IMR-90 (cell line): ENCODE data around the gene NR0B2. TPM values are rescaled to one million over a fixed set of nuclear protein-coding genes. Genes with fewer than 3 reads are reported as not detected.

ENCODE experiments used
- ATAC-seq: fragments of 200-7000 bp; cut with Tn5 transposase; 2 replicates; pipeline ENCODE4 v1.9.1; 2020; ENCODE audit warnings: low read depth, mild to moderate bottlenecking, moderate library complexity
- BruUV-seq: library from RNA; stranded (reverse); fragments of 400-500 nt; replicated peaks from 2 replicates; lab custom pipeline; 2021; lab: Mats Ljungman, UMichigan
- CTCF ChIA-PET: fragments of 300-600 bp; formaldehyde crosslinking; extraction: SDS; loops from one replicate; lab custom pipeline; 2021; ENCODE audit warnings: antibody characterized with exemption; lab: Yijun Ruan, JAX
- POLR2A ChIA-PET: fragments of 300-600 bp; sonication (Branson Sonifier 250); formaldehyde crosslinking; loops from one replicate; lab custom pipeline; 2022; ENCODE audit warnings: antibody characterized with exemption; ENCODE audit not compliant: unreplicated experiment; lab: Charles Lee
- DNase-seq: peaks from one replicate; pipeline ENCODE4 v3.0.0; 2013
- H2AFZ ChIP-seq: replicated peaks from 2 replicates; pipeline ENCODE3; 2013; ENCODE audit warnings: low read length, mild to moderate bottlenecking; ENCODE audit not compliant: poor library complexity
- H2AK5ac ChIP-seq: 2 replicates; pipeline ENCODE4 v1.6.1; 2013; ENCODE audit warnings: low read depth, low read length, inconsistent platforms
- H2AK9ac ChIP-seq: replicated peaks from 2 replicates; pipeline ENCODE3; 2013; ENCODE audit warnings: mild to moderate bottlenecking, low read depth, low read length, moderate library complexity; ENCODE audit not compliant: poor library complexity
- H2BK120ac ChIP-seq: 2 replicates; pipeline ENCODE4 v1.6.1; 2013; ENCODE audit warnings: low read depth, low read length, inconsistent platforms
- H2BK15ac ChIP-seq: 3 replicates; pipeline ENCODE4 v1.6.1; 2013; ENCODE audit warnings: low read depth, low read length, inconsistent platforms
- H2BK20ac ChIP-seq: 2 replicates; pipeline ENCODE4 v1.6.1; 2013; ENCODE audit warnings: low read depth, mild to moderate bottlenecking, inconsistent platforms, low read length, moderate library complexity
- H2BK5ac ChIP-seq: 2 replicates; pipeline ENCODE4 v1.6.1; 2013; ENCODE audit warnings: mild to moderate bottlenecking, low read depth, low read length, inconsistent platforms; ENCODE audit not compliant: poor library complexity, severe bottlenecking
- H3K14ac ChIP-seq: replicated peaks from 2 replicates; pipeline ENCODE4 v1.6.1; 2013; ENCODE audit warnings: low read depth, low read length, inconsistent platforms
- H3K18ac ChIP-seq: 2 replicates; pipeline ENCODE4 v1.6.1; 2013; ENCODE audit warnings: low read depth, low read length, control low read depth
- H3K23ac ChIP-seq: 2 replicates; pipeline ENCODE4 v1.6.1; 2013; ENCODE audit warnings: low read depth, low read length, inconsistent platforms
- H3K27ac ChIP-seq: 2 replicates; pipeline ENCODE4 v1.5.1; 2013; ENCODE audit warnings: mild to moderate bottlenecking, control low read depth, low read length; ENCODE audit not compliant: insufficient read depth
- H3K27me3 ChIP-seq: 2 replicates; pipeline ENCODE4 v1.6.1; 2013; ENCODE audit warnings: low read length; ENCODE audit not compliant: control insufficient read depth, insufficient read depth
- H3K36me3 ChIP-seq: 2 replicates; pipeline ENCODE4 v1.6.1; 2013; ENCODE audit warnings: low read length, mixed read lengths; ENCODE audit not compliant: control insufficient read depth, insufficient read depth
- H3K4ac ChIP-seq: 2 replicates; pipeline ENCODE4 v1.6.1; 2013; ENCODE audit warnings: low read depth, low read length, inconsistent platforms
- H3K4me1 ChIP-seq: 2 replicates; pipeline ENCODE4 v1.6.1; 2013; ENCODE audit warnings: low read length, mixed read lengths; ENCODE audit not compliant: control insufficient read depth, insufficient read depth
- H3K4me2 ChIP-seq: 2 replicates; pipeline ENCODE4 v1.6.1; 2013; ENCODE audit warnings: low read depth, mild to moderate bottlenecking, control low read depth, low read length, moderate library complexity
- H3K4me3 ChIP-seq: 2 replicates; pipeline ENCODE4 v1.5.1; 2013; ENCODE audit warnings: low read depth, mild to moderate bottlenecking, control low read depth, low read length, moderate library complexity; ENCODE audit not compliant: insufficient read depth
- H3K56ac ChIP-seq: 2 replicates; pipeline ENCODE4 v1.6.1; 2013; ENCODE audit warnings: low read length, inconsistent platforms; ENCODE audit not compliant: insufficient read depth; ENCODE audit errors: extremely low read depth
- H3K79me1 ChIP-seq, 2 experiments: 2 replicates each; pipeline ENCODE4 v1.6.1; 2013; ENCODE audit warnings: low read length in 2 of 2, inconsistent platforms in 1 of 2, low read depth in 1 of 2
- H3K9ac ChIP-seq: 2 replicates; pipeline ENCODE4 v1.6.1; 2013; ENCODE audit warnings: low read depth, low read length, control low read depth
- H3K9me1 ChIP-seq: 2 replicates; pipeline ENCODE4 v1.6.1; 2013; ENCODE audit warnings: low read length, inconsistent platforms; ENCODE audit not compliant: insufficient read depth
- H3K9me3 ChIP-seq: 2 replicates; pipeline ENCODE4 v1.6.1; 2013; ENCODE audit warnings: low read length; ENCODE audit not compliant: control insufficient read depth, insufficient read depth
- H4K20me1 ChIP-seq: 2 replicates; pipeline ENCODE4 v1.6.1; 2013; ENCODE audit warnings: low read length, inconsistent platforms; ENCODE audit not compliant: insufficient read depth
- H4K5ac ChIP-seq: 2 replicates; pipeline ENCODE4 v1.6.1; 2013; ENCODE audit warnings: mild to moderate bottlenecking, low read depth, low read length, control low read depth
- H4K8ac ChIP-seq, 2 experiments: 2 replicates each; pipeline ENCODE4 v1.6.1; 2013; ENCODE audit warnings: low read depth in 2 of 2, low read length in 2 of 2, control low read depth in 1 of 2, inconsistent platforms in 1 of 2
- H4K91ac ChIP-seq: 2 replicates; pipeline ENCODE4 v1.6.1; 2013; ENCODE audit warnings: low read depth, low read length, inconsistent platforms; ENCODE audit not compliant: insufficient read depth
- BHLHE40 ChIP-seq: fragments of 150-350 bp; IDR thresholded peaks from 2 replicates; pipeline ENCODE4 v1.6.1; 2016; ENCODE audit warnings: mild to moderate bottlenecking, low read depth, low read length
- CEBPB ChIP-seq: IDR thresholded peaks from 2 replicates; pipeline ENCODE4 v1.6.1; 2012; ENCODE audit warnings: low read depth, low read length, improper control_type of control experiment
- CHD1 ChIP-seq: IDR thresholded peaks from 2 replicates; pipeline ENCODE4 v1.6.1; 2012; ENCODE audit warnings: low read depth, low read length, improper control_type of control experiment
- FOS ChIP-seq: fragments of 150-350 bp; IDR thresholded peaks from 2 replicates; pipeline ENCODE4 v1.6.1; 2016; ENCODE audit warnings: low read depth, low read length
- MAFK ChIP-seq: IDR thresholded peaks from 2 replicates; pipeline ENCODE4 v1.6.1; 2012; ENCODE audit warnings: low read depth, low read length, improper control_type of control experiment
- MAZ ChIP-seq: IDR thresholded peaks from 2 replicates; pipeline ENCODE4 v1.6.1; 2012; ENCODE audit warnings: low read depth, mild to moderate bottlenecking, low read length, improper control_type of control experiment, moderate library complexity, borderline replicate concordance
- MXI1 ChIP-seq: IDR thresholded peaks from 2 replicates; pipeline ENCODE4 v1.6.1; 2012; ENCODE audit warnings: low read depth, mild to moderate bottlenecking, low read length, moderate library complexity, borderline replicate concordance
- NFE2L2 ChIP-seq: fragments of 150-350 bp; IDR thresholded peaks from 2 replicates; pipeline ENCODE4 v1.6.1; 2016; ENCODE audit warnings: low read depth, mild to moderate bottlenecking, low read length
- POLR2A ChIP-seq: IDR thresholded peaks from 2 replicates; pipeline ENCODE4 v1.6.1; 2012; ENCODE audit warnings: mild to moderate bottlenecking, low read depth, low read length
- RAD21 ChIP-seq: IDR thresholded peaks from 2 replicates; pipeline ENCODE4 v1.6.1; 2012; ENCODE audit warnings: low read length, improper control_type of control experiment
- RCOR1 ChIP-seq: IDR thresholded peaks from 2 replicates; pipeline ENCODE4 v1.6.1; 2012; ENCODE audit warnings: mild to moderate bottlenecking, low read length, improper control_type of control experiment; ENCODE audit not compliant: insufficient replicate concordance
- RFX5 ChIP-seq: IDR thresholded peaks from 2 replicates; pipeline ENCODE4 v1.8.0; 2012; ENCODE audit warnings: low read depth, mild to moderate bottlenecking, low read length, moderate library complexity
- SMC3 ChIP-seq: fragments of 150-350 bp; IDR thresholded peaks from 2 replicates; pipeline ENCODE4 v1.6.1; 2016; ENCODE audit warnings: low read depth, mild to moderate bottlenecking, antibody characterized with exemption, low read length, moderate library complexity
- WGBS, 2 experiments: methylation state at CpG; one replicate each; pipeline versions ENCODE4 v1.1.5 to v1.1.7; 2013; ENCODE audit warnings: missing lambda C conversion rate in 2 of 2; ENCODE audit not compliant: insufficient read length in 1 of 2; ENCODE audit errors: extremely low coverage in 2 of 2; 5-methylcytosine and 5-hydroxymethylcytosine counted together
- dilution Hi-C: fragments of 300-500 bp; cut with HindIII; formaldehyde crosslinking; loops from one replicate; pipeline ENCODE4 v1.14.3; 2018; ENCODE audit warnings: low sequenced_read_pairs; ENCODE audit not compliant: unreplicated experiment
- in situ Hi-C: fragments of 300-500 bp; cut with MboI; formaldehyde crosslinking; loops from 3 replicates; pipeline ENCODE4 v1.14.3; 2019; ENCODE audit warnings: low sequenced_read_pairs, inconsistent platforms, mixed read lengths
- intact Hi-C: fragments of 100-400 bp; cut with micrococcal nuclease; formaldehyde crosslinking; loops from 2 replicates; pipeline ENCODE4 v1.10.0; 2022
- polyA plus RNA-seq, 3 experiments: library from polyadenylated mRNA; depleted of rRNA; stranded (reverse); fragments of >200 nt; gene quantifications; 2 replicates each; pipeline ENCODE4 v1.2.3, GENCODE V29; 2012; ENCODE audit warnings: low replicate concordance in 1 of 3
- total RNA-seq: library from RNA; depleted of rRNA; stranded (reverse); fragments of >200 nt; gene quantifications from 2 replicates; pipeline ENCODE4 v1.2.3, GENCODE V29; 2012
- TF ChIP-seq, protein P1 (sequence below): fragments of 150-350 bp; IDR thresholded peaks from 2 replicates; pipeline ENCODE4 v1.6.1; 2016; ENCODE audit warnings: low read depth, mild to moderate bottlenecking, low read length, moderate library complexity, borderline replicate concordance
- TF ChIP-seq, protein P2 (sequence below): conservative IDR thresholded peaks from 2 replicates; pipeline ENCODE4 v1.5.1; 2012; ENCODE audit warnings: mild to moderate bottlenecking, low read depth, low read length, improper control_type of control experiment

NR0B2 gene
- total and polyA plus RNA-seq, 2 of the 4 experiments (the other 2 are of a cell fraction), result not detected

DNA sequence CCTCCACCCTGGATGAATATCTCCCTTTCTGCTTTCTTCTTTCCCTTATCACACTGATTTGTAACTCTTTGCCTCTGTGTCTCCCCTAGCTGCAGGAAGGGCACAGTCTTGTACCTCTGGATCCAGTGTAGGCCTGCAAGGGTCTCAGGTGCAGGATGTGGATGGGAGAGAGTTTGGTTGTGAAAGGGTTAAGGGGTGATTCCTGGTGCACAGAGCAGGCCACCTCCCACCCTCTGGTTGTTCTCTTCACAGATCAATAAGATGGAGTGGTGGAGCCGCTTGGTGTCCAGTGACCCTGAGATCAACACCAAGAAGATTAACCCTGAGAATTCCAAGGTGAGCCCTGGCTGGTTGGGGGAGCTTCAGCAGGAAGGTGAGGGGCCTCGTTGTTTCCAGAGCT, 31.4 kb upstream of the NR0B2 start:
- TF ChIP-seq MAZ, result no peak
- no peak for TF ChIP-seq SMC3
- no peak for TF ChIP-seq RFX5
- no peak for TF ChIP-seq RCOR1
- TF ChIP-seq RAD21, result no peak
- TF ChIP-seq, protein P1, sequence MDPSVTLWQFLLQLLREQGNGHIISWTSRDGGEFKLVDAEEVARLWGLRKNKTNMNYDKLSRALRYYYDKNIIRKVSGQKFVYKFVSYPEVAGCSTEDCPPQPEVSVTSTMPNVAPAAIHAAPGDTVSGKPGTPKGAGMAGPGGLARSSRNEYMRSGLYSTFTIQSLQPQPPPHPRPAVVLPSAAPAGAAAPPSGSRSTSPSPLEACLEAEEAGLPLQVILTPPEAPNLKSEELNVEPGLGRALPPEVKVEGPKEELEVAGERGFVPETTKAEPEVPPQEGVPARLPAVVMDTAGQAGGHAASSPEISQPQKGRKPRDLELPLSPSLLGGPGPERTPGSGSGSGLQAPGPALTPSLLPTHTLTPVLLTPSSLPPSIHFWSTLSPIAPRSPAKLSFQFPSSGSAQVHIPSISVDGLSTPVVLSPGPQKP, result no peak
- no peak for TF ChIP-seq FOS
- TF ChIP-seq POLR2A, result no peak
- no peak for TF ChIP-seq CEBPB
- TF ChIP-seq MAFK, result no peak
- TF ChIP-seq MXI1, result no peak
- TF ChIP-seq, protein P2, sequence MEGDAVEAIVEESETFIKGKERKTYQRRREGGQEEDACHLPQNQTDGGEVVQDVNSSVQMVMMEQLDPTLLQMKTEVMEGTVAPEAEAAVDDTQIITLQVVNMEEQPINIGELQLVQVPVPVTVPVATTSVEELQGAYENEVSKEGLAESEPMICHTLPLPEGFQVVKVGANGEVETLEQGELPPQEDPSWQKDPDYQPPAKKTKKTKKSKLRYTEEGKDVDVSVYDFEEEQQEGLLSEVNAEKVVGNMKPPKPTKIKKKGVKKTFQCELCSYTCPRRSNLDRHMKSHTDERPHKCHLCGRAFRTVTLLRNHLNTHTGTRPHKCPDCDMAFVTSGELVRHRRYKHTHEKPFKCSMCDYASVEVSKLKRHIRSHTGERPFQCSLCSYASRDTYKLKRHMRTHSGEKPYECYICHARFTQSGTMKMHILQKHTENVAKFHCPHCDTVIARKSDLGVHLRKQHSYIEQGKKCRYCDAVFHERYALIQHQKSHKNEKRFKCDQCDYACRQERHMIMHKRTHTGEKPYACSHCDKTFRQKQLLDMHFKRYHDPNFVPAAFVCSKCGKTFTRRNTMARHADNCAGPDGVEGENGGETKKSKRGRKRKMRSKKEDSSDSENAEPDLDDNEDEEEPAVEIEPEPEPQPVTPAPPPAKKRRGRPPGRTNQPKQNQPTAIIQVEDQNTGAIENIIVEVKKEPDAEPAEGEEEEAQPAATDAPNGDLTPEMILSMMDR, result no peak
- TF ChIP-seq CHD1, result no peak
- no peak for TF ChIP-seq BHLHE40
- TF ChIP-seq NFE2L2, result no peak
- no peak overlapping the region for H3K9ac ChIP-seq
- H3K4me1 ChIP-seq, result no peaks in the 10 kb centered on the region
- ATAC-seq (no peak), DNase-seq (no peak)
- no peak overlapping the region for H2BK5ac ChIP-seq
- peaks cover 47% of the 10 kb centered on the region for H3K36me3 ChIP-seq
- no CpG with 5 or more reads among the region's 2 CpGs for WGBS, 2 experiments
- H3K23ac ChIP-seq, result no peak overlapping the region
- no peak overlapping the region for H2BK120ac ChIP-seq
- H3K56ac ChIP-seq, result no peak overlapping the region
- H4K5ac ChIP-seq, result no peak overlapping the region
- intact Hi-C loops, result no loop called here
- CTCF ChIA-PET, result no interaction called here
- H4K20me1 ChIP-seq, result no peaks in the 10 kb centered on the region; the same call in 1 of the 2 replicates
- H2BK15ac ChIP-seq, result no peak overlapping the region
- H3K4me2 ChIP-seq, result no peak overlapping the region
- H2BK20ac ChIP-seq, result no peak overlapping the region
- 0 out of 2 replicates have a peak, but pooled peaks cover 4% of the 10 kb centered on the region for H3K9me1 ChIP-seq
- peaks cover 5 to 13% of the 10 kb centered on the region in 2 experiments; a peak in 3 of 4 replicates for H3K79me1 ChIP-seq
- H3K18ac ChIP-seq, result no peak overlapping the region
- no TSS peak for BruUV-seq
- H3K9me3 ChIP-seq, result no peaks in the 10 kb centered on the region
- POLR2A ChIA-PET, result no interaction called here
- no peak overlapping the region for H3K4ac ChIP-seq
- no peak overlapping the region for H4K91ac ChIP-seq
- H2AFZ ChIP-seq, result no peak overlapping the region
- dilution Hi-C loops, result no loop called here
- no peak overlapping the region for H4K8ac ChIP-seq
- no peak overlapping the region for H3K4me3 ChIP-seq
- H3K14ac ChIP-seq, result no peak overlapping the region
- H3K27me3 ChIP-seq, result no peaks in the 10 kb centered on the region
- no peak overlapping the region for H2AK9ac ChIP-seq
- no peak overlapping the region for H3K27ac ChIP-seq
- no peak overlapping the region for H2AK5ac ChIP-seq
- in situ Hi-C loops, result no loop called here
